NOMO-1 treated with DMSO at 0.1 percent for 48 hours (cell line): Measurements from ENCODE around the gene C10orf143.

ENCODE experiments used
- DNase-seq: peaks from one replicate; lab custom pipeline; 2025; ENCODE audit not compliant: unreplicated experiment; lab: John Stamatoyannopoulos, UW

Gene C10orf143

DNA sequence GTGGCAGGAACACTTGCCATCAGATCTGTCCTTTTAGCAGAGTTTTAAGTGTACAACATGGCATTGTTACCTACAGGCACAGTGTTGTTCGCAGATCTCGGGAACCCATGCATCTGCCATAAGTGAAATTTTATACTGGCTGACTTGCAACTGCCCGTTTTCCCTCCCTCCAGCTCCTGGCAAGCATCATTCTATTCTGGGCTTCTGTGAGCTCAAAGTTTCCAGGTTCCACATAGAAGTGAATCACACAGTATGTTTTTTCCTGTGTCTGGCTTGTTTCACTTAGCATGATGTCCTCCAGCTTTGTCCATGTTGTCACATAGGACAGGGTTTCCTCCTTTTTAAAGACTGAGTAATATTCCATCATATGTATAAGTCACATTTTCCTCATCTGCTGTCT, 56.6 kb downstream of the C10orf143 start:
- no peak for DNase-seq

DNA sequence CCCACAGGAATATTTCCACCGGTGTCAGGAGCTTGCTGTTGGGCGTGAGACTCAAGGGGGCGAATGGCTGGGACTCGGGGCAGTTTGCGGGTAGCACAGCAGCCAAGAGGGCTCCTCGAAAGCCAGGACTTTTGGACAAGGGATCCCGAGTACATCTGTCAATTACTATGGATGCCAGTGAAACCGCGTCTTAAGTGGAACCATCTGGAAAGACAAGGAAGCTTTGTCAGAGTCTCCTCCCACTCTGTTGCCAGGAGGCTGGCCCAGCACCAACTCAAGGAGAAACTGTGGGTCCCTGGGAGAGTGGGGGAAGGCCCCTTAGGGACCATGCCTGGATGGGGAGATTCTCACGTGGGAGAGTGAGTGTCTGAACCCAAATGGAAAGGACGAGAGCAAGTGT, 57.1 kb downstream of the C10orf143 start:
- no peak for DNase-seq

DNA sequence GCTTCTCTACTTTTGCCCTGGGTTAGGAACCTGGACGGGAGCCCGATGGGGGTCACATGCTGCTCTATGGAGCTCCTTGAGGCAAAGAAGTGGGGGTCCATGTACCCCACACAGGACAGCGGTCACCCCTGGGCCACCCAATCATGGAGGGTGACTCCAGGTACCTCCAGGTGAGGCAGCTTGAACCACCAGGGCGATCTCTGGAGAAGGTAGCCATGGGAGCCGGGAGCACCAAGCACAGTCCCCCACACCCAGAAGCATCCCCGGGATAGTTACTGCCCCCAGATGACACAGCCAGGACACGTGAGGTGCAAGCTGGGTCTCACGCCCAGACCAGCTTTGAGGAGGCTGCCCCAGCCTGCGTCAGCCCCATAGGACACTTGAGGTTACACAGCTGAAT, 58.4 kb downstream of the C10orf143 start:
- no peak for DNase-seq

DNA sequence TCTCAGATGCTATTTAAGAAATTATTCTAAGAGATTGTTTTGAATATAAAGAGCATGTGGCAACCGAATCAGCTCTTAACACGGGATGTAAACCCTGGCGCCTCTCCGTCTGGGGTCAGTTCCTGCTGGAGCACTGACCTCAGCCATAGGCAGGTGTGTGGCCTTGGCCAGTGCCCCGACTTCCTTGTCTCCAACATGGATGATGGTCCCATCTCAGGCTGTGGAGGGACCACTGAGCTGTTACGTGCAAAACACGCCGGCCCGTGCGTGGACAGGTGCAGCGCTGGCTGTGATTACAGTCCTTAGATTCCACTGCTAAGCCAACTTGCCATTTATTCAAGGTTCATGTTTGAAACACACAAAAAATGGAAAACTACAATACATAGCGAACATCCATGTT, 59.9 kb downstream of the C10orf143 start:
- DNase-seq = no peak

DNA sequence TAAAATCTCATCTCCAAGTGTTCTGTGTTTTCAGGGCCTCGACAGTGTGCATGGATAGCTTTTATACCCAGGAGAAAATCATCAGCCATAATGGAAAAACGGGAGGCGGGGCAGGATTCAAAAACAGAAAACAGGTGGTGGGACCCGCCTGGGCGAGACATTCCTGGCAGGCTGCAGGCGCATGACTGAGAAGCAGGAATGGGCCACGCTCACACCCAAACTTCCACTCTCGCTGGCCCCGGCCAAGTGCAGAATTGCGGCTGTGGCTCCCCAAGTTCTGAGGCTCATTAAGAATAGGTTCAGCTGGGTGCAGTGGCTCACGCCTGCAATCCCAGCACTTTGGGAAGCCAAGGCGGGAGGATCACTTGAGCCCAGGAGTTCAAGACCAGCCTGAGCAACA, 60.6 kb downstream of the C10orf143 start:
- no peak for DNase-seq

DNA sequence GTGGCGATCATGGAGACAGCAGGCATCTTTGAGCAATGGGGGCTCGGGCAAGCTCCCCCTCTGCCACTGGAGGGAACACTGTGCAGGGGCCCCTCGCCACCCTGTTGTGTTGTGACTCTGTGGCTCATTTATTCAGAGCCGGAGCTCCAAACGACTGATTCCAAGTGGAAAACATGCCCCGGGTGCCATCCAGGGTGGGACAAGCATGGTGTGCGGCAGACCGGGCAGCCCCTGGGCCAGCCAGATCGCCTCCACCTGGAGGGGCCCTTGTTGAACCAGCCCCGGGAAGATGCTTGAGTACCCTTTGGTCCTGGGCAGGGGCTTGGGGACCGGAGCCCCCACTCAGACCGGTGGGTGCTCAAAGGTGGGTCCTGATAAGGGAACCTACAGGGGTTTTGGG, 61.4 kb downstream of the C10orf143 start:
- no peak for DNase-seq

DNA sequence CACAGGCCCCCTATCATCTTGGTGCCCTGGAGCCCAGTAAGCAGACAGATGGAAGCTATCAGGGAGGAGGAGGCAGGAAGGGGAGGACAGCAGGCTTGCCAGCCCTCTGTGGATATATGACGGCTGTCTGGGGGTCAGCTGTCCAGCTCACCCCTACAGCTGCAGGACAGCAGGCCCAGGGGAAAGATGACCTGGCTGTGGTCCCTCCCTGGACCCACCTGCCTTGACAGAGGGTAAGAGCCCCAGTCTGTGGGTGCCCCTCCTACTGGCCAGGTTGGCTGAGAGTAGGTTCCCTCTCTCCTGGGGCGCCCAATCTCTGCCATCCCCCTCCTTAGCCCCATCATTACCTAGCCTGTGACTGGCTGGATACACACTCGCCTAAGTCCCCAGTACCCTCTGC, 62.5 kb downstream of the C10orf143 start:
- no peak for DNase-seq

DNA sequence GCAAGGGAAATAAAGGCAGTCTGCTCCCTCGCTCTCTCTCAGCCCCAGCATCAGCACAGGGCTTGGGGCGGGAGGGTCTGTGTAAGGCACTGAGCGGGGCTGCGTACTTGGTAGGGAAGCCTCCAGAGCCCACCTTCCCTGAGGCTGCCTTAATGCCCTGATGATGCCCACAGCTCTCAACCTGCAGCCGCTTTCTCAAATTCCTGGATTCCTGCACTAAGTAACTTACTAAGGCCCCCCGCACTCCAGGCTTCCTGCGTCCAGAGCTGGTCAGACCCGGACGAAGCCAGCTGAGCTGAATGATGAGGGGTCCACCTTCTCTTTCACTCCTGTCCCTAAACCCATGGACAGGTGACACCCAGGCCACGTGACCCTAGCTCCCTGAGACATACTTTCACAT, 63.3 kb downstream of the C10orf143 start:
- no peak for DNase-seq

DNA sequence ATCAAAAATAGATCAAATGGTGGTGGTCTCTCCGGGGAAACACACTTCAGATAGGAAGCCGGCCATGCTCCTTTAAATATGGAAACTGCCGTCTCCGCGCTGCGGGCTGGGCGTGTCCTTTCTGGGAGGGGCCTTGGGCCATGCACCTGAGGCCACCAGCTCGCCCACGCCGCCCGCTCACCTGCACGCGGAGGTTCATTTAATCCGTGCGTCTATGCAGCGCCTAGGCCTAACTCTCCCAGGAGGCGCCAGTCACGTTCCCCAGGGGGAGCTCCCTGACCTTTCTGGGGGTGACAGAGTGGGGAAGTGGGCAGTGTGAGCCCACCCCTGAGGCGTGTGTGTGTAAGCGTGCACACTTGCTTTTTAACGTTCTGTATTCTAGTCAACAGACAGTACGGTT, 64.0 kb downstream of the C10orf143 start:
- no peak for DNase-seq

DNA sequence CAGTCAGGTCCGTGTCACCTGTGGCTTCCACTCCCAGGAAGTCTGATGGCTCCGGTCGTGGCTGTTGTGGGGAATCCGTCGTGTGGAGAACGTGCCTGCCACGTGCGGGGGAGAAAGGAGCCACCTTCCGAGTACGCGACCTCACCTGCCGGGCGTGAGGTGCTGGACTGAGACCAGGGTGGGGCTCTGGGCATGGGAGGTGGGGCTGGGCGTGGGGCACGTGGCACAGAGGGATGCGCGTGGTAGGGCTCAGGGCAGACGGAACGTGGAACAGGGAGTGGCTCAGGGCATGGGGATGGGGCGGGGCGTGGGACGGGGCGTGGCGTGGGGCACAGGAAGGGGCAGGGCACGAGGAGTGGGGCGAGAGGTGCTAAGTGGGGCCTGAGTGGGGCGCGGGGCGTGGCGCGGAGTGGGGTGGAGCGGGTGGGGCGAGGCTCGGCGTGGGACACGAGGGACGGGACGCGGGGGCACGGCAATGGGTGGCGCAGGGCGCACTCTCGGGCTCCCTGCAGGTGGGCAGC, 64.8 kb downstream of the C10orf143 start:
- DNase-seq = no peak

DNA sequence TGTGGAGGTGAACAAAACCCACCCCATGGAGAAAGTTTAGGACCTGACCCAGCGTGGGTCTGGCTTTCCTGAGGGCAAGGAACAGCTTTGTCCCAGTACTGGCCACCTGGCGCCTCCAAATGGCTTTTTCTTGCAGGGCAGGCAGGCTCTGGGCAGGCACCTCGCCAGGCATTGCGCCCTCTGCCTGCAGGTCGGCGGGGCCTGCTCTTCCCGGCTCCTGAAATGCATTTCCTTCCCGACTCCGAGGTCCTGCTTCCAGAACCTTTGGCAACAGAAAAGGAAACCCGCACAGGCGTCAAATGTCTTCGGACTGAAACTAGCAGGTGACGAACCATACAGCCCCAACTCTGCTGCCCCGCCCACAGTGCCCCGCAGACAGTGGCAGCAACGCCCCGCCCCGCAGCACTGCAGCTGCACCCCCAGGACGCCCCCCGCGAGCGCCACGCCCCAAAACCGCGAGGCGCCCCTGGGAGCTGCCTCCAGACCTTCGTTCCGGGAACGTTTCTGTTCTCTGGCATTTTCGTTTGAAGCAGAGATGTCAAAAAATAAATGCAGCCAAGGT, 65.5 kb downstream of the C10orf143 start:
- no peak for DNase-seq

DNA sequence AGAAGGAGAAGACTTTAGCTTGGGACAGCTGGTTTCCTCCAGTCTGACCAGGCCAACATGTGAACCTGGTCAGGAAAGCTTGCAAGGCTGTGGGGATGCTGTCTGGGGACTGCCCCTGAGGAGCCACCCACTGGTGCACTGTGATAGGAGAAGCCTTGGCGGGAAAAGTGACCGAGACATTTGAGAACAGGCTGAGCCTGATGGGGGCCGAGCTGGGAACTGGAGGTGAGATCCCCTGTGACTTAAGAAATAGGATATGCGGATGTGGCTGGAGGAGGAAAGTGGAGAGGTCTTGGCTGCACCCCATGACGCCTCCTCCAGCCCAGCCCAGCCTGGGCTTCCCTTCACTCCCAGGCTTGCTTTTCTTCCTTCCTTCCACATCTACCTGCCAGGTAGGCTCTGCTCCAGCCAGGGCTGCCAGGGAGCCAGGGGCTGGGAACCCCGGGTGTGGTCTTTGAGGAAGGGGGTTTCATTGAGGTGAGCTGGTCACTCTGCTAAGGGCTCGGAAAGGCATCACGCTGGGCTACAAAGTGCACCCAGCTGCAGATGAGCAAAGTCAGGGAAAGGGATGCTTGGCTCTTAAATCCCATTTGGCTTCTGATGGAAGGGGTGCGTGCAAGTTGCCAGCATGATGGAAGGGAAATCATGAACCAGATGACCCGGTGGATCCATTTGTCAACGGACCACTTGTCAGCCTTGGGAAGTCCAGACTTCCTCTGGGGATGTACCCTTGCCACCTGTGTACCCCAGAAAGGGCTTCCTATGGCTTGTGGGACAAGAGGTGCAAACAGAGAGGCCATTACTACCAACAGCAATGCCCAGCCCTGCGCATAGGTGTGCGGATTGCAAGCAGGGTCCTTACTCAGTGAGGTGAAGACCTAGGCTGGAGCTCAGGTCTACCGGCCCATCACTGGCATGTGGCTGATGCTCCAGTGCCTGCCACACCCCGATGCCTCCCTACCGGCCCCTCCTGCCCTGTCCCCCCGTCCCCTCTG, 66.3 kb downstream of the C10orf143 start:
- no peak for DNase-seq

DNA sequence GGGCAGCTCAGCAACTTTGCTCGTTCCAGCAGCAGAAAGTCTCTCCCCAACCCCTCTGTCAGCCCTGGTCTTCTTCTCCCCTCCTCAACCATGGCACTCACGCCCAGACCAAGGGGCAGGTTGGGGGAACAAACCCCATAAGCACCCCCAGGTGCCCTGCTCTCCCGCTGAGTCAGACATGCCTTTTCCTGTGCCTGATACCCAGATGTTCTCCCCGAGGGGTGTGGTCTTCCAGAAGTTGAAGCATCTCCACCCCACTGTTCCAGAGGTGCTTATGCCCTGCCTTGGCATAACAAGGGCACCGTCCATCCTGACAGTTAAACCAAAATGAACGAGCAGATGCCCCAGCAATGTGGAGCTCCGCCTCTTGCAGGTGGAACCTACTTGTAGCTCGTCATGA, 67.1 kb downstream of the C10orf143 start:
- no peak for DNase-seq

DNA sequence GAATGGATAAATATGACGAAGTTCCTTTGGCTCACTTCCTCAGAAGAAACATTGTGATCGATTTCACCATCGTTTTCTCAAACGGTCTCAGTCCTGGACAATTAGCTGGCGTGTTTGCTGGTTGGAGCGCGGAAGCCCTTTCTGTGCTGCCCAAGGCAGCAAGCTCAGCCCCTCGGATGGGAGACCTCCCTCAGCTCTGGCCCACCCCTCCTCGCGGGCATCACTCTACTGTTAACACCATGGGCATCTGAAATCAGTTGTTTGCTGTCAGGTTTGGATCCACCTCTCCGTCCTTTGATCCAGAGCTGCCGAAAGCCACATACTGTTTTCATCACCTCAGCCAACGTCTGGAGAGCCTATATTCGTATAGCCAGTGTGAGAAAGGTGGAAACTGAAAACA, 68.2 kb downstream of the C10orf143 start:
- DNase-seq = no peak

DNA sequence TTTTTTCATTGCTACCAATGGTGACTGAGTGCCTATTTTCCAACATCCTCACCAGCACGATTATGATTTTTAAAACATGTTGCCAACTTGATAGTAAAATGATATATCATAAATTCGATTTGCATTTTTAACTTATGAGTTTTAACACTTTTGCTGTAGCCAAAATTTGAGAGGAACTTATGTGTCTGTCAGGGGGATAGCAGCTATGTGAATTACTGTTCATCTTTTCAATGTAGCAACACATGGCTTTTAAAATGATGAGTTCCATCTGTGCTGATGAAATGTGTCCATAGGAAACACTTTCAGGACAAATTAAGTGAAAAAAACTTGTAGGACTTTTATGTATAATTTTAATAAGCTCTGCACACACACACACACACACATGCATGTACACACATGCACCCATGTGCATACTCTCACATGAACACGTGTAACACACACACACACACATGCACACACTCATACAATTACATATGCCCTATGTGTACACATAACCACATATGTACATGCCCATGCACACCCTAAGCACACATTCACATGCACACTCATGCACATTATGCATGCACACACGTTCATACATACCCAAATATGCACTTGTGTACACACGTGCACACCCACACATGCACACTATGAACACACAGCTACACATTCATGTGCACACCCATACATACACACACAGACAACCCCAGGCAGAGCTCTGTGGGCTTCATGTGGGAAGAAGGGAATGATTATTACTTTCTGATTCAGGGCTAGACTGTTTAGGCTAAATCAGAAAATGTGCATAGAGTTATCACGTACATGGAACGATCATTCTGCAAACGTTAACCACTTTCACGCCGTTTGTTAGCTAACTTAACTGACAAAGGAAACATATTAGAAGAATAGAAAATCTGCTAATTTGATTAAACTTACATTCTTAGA, 68.9 kb downstream of the C10orf143 start:
- no peak for DNase-seq

DNA sequence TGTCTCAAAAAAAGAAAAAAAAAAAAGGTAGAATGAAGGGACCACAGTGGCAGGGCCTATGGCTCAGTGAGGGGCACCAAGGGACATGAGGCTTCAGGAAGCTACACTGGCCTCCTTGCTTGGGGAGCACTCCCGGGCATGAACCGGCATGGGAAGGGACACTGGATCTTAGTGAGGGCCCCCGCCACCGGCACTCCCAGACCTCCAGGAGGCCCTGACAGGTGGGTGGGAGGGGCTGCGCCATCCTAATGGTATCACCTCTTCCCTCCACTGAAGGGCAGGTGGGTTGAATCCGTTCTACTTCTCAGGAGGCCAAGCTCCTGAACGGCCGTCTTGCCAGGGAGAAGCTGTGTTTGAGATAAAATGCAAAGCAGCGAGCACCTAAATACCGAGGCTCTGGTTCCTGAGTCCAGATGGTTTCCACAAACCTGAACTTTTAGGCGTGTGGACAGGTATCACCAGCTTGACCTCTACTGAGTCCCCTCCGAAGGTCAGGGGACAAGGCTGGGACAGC, 69.8 kb downstream of the C10orf143 start:
- DNase-seq = no peak

DNA sequence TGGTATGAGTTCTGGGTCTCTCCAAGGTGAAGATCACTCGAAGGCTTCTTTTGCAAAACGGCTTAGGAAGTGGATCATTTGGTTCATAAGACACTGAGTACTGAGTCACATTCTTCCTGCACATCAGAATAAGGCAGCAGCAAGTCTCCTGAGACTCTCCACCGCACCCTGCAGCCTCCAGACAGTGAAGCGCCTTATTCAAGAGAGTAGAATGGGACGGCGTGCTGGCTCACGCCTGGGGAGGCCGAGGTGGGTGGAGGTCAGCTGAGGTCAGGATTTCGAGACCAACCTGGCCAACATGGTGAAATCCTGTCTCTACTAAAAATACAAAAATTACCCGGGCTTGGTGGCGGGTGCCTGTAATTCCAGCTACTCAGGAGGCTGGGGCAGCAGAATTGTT, 70.3 kb downstream of the C10orf143 start:
- DNase-seq = no peak

DNA sequence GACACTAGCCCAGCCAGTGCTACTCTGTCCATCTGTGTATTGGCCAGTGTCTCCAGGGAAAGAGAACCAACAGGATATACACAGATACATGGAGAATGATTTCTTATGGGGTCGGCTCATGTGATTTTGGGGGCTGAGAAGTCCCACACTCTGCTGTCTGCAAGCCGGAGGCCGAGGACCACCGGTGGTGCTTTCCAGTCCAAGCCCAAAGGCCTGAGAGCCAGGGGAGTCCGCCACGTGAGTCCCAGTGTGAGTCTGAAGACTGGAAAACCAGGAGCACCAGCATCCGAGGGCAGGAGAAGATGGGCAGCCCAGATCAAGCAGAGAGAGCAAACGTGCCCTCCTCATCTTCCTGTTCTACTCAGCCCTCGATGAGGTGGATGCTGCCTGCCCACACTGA, 71.5 kb downstream of the C10orf143 start:
- DNase-seq = no peak

DNA sequence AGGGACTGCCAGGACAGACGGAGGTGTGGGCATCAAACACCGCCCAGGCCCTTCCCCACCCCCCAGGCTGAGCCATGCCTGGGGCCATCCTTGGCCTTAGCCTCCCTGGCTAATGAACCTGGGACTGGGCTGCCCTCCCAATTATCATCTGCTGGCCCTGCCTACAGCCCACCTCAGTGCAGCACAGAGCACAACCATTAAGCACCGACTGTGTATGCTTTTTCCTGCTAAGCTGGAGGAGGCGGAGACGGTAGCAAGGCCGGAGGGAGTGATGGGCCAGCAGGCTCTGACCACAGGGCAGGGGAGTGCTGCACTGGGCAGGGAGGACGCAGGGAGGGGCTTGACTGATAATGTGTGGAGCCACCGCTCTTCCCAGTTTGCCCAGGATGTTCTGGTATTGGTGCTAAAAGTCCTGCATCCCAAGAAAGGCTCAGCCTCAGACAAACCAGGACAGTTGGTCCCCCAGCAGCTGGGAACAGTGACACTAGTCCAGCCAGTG, 72.0 kb downstream of the C10orf143 start:
- no peak for DNase-seq

DNA sequence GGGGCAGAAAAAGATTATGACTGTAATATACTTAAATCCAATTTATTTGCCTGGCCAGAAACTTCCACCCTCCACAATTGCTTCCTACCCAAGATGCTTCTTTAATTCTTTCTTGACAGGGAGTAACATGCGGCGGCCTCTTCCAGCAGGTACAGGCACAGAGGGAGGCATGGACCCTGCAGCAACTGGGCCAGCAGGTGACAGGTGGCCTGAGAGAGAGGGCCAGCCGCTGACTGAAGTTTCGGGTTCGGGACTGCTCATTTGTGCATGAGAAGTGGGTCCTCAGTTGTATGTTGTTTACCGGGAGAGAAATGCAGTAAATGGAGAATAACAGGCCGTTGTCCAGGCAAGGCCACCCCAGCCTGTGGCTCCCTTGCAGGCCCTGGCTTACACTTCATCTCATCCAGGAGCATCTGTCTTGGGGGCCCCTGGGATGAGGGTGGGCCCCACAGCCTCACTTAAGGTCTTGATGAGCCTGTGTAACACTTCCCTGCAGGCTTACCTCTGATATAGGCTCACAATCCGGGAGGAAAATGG, 72.5 kb downstream of the C10orf143 start:
- DNase-seq = no peak
